ENCODE results near the gene SMAP1. TPM values are rescaled to one million over a fixed set of nuclear protein-coding genes. Genes with fewer than 3 reads are reported as not detected.

The SMAP1 gene
- total and polyA plus RNA-seq, 9 of the 15 experiments (the other 6 are each of a cell fraction or from before 2014, with no cell fraction given): 11.4 to 26.4 (median 15.5) TPM

DNA sequence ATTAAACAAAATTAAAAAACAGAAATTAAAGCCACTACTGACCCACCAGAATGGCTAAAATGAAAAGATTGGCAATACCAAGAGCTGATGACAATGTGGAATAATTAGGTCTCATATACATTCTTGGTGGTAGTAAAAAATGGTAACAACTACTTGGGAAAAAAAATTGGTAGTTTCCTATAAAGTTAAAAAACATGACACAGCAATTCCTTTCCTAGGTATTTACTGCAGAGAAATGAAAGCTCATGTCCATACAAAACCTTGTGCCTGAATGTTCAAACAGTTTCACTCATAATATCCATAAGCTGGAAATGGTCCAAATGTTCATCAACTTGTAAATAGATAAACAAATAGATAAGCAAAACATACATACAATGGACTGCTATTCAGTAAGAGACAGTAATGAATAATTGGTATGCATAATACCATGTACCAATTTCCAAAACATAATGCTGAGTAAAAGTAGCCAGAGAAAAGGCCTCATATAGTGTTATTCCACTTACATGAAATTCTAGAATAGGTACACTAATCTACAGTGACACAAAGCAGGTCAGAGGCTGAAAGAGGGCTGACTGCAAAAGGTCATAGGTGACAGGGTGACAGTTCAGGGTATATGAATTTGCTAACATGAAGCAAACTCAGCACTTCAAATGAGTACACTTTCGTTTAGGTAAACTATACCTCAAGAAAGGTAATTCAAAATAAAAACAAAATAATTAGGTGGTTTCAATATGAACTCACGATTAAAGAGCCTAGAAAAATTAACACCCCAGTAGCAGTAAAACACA, 236.2 kb downstream of the SMAP1 start:
- 2% methylated on average over 2 of the region's 2 CpGs for WGBS (ENCODE audit: insufficient coverage, low coverage, missing lambda C conversion rate)
- ChIA-PET POLR2A (no interaction called here), CTCF (ENCODE audit: low intra/inter-chr PET ratio) (interaction anchor here (0.6 kb wide), 2 partner anchors 32 to 104 kb away, joined by 4 read pairs; no protein-coding TSS in a partner anchor)
- Histone ChIP-seq H3K27me3 (ENCODE audit: control insufficient read depth in 2 of 2, insufficient read depth in 2 of 2, low read length in 2 of 2) (peaks cover 0 to 4% of the 10 kb centered on the region in 2 experiments; a peak in 2 of 5 replicates), H3K4me3 (no peak overlapping the region), H3K9me1 (ENCODE audit: control insufficient read depth, insufficient read depth, low read length) (no peaks in the 10 kb centered on the region), H3K36me3 (ENCODE audit: control insufficient read depth, insufficient read depth, low read length) (no peaks in the 10 kb centered on the region), H2AFZ (ENCODE audit: low read depth, low read length) (no peak overlapping the region), H3K9me3 (replicated peaks; ENCODE audit: control insufficient read depth, insufficient read depth, low read depth, low read length) (no peaks in the 10 kb centered on the region), H3K9ac (ENCODE audit: insufficient read depth in 1 of 2, low read depth in 2 of 2, low read length in 2 of 2) (no peak overlapping the region), H4K20me1 (replicated peaks; ENCODE audit: control insufficient read depth, insufficient read depth, low read length) (no peaks in the 10 kb centered on the region), H3K79me2 (ENCODE audit: control insufficient read depth, insufficient read depth, low read length) (no peaks in the 10 kb centered on the region), H3K4me2 (ENCODE audit: insufficient read depth, low read length) (no peak overlapping the region), H3K27ac (ENCODE audit: extremely low read depth, low read depth, low read length) (no peak overlapping the region), H3K4me1 (replicated peaks in 1 of 2; ENCODE audit: control insufficient read depth in 2 of 2, insufficient read depth in 2 of 2, low read length in 2 of 2) (no peaks in the 10 kb centered on the region)
- intact Hi-C loops (cut with micrococcal nuclease): no loop called here
- DNase-seq (ENCODE audit: extremely low read depth in 1 of 4, low spot score in 3 of 4): peak in 1 of 4 experiments; percentile 12
- no peak for FAIRE-seq
- in situ Hi-C loops (cut with MboI): no loop called here
- TF ChIP-seq ZBTB1 (CRISPR knock-in tag; IDR thresholded peaks at IDR 0.05; ENCODE audit: borderline replicate concordance, low read depth) (no peak), MAFF (IDR thresholded peaks at IDR 0.05; ENCODE audit: low read length) (peak; percentile 37; the same call in 1 of the 2 replicates), NR2C2 (CRISPR knock-in tag; IDR thresholded peaks at IDR 0.05) (no peak), NR2C2 (tag; IDR thresholded peaks at IDR 0.05) (peak; percentile 80), C11orf30 (IDR thresholded peaks at IDR 0.05; ENCODE audit: low read depth) (peak; percentile 52), ZNF316 (IDR thresholded peaks at IDR 0.05) (peak; percentile 85), MAFG (tag; conservative IDR thresholded peaks at IDR 0.05) (peak; percentile 75), ZNF239 (CRISPR knock-in tag; IDR thresholded peaks at IDR 0.05) (no peak), NR2C1 (IDR thresholded peaks at IDR 0.05) (peak; percentile 64), NR2C1 (tag; IDR thresholded peaks at IDR 0.05) (peak; percentile 76), NFE2L1 (tag; IDR thresholded peaks at IDR 0.05; ENCODE audit: borderline replicate concordance, low read depth) (peak; percentile 52; the same call in 1 of the 2 replicates)
- TF ChIP-seq, protein P1, sequence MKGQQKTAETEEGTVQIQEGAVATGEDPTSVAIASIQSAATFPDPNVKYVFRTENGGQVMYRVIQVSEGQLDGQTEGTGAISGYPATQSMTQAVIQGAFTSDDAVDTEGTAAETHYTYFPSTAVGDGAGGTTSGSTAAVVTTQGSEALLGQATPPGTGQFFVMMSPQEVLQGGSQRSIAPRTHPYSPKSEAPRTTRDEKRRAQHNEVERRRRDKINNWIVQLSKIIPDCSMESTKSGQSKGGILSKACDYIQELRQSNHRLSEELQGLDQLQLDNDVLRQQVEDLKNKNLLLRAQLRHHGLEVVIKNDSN (CRISPR knock-in tag; IDR thresholded peaks at IDR 0.05): no peak
- TF ChIP-seq, protein P2, sequence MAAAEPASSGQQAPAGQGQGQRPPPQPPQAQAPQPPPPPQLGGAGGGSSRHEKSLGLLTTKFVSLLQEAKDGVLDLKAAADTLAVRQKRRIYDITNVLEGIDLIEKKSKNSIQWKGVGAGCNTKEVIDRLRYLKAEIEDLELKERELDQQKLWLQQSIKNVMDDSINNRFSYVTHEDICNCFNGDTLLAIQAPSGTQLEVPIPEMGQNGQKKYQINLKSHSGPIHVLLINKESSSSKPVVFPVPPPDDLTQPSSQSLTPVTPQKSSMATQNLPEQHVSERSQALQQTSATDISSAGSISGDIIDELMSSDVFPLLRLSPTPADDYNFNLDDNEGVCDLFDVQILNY (CRISPR knock-in tag; IDR thresholded peaks at IDR 0.05): no peak
- TF ChIP-seq, protein P3, sequence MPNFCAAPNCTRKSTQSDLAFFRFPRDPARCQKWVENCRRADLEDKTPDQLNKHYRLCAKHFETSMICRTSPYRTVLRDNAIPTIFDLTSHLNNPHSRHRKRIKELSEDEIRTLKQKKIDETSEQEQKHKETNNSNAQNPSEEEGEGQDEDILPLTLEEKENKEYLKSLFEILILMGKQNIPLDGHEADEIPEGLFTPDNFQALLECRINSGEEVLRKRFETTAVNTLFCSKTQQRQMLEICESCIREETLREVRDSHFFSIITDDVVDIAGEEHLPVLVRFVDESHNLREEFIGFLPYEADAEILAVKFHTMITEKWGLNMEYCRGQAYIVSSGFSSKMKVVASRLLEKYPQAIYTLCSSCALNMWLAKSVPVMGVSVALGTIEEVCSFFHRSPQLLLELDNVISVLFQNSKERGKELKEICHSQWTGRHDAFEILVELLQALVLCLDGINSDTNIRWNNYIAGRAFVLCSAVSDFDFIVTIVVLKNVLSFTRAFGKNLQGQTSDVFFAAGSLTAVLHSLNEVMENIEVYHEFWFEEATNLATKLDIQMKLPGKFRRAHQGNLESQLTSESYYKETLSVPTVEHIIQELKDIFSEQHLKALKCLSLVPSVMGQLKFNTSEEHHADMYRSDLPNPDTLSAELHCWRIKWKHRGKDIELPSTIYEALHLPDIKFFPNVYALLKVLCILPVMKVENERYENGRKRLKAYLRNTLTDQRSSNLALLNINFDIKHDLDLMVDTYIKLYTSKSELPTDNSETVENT (CRISPR knock-in tag; IDR thresholded peaks at IDR 0.05): no peak
- ATAC-seq: no peak
- no TSS peak for BruUV-seq (replicated peaks)

All from K562 (cell line).